Caco-2 (cell line): ENCODE data around the gene INO80C. TPM values are rescaled to one million over a fixed set of nuclear protein-coding genes. Genes with fewer than 3 reads are reported as not detected.
A peak's percentile ranks its signal among the peaks of the same experiment; 100 is the strongest.

Experiments
- BruUV-seq: library from RNA; stranded (reverse); fragments of 400-500 nt; replicated peaks from 2 replicates; lab custom pipeline; 2021; lab: Mats Ljungman, UMichigan
- CTCF ChIA-PET: fragments of 300-600 bp; sonication (Branson Sonifier 250); formaldehyde crosslinking; loops from one replicate; lab custom pipeline; 2022; ENCODE audit warnings: antibody characterized with exemption; lab: Charles Lee
- POLR2A ChIA-PET: fragments of 300-600 bp; sonication (Branson Sonifier 250); formaldehyde crosslinking; loops from one replicate; lab custom pipeline; 2022; ENCODE audit warnings: antibody characterized with exemption; lab: Charles Lee
- DNase-seq, 2 experiments: peaks; one replicate each; pipeline versions ENCODE4 v3.0.0 to v3.0.0-alpha.2; 2020 to 2022
- H3K27me3 ChIP-seq: replicated peaks from 2 replicates; pipeline ENCODE4 v1.6.0; 2011; ENCODE audit warnings: low read length; ENCODE audit not compliant: control insufficient read depth, insufficient read depth
- H3K36me3 ChIP-seq: 2 replicates; pipeline ENCODE4 v1.5.1; 2011; ENCODE audit warnings: low read length; ENCODE audit not compliant: control insufficient read depth, insufficient read depth
- H3K4me1 ChIP-seq: fragments of 250-450 bp; sonication (Bioruptor Pico); 2 replicates; pipeline ENCODE4 v1.5.1; 2020; ENCODE audit warnings: mild to moderate bottlenecking
- H3K4me3 ChIP-seq: 2 replicates; pipeline ENCODE4 v1.5.1; 2011; ENCODE audit warnings: low read depth, mild to moderate bottlenecking, control low read depth, low read length
- H3K9me3 ChIP-seq: fragments of 250-450 bp; sonication (Bioruptor Pico); 2 replicates; pipeline ENCODE4 v1.5.1; 2020; ENCODE audit warnings: mild to moderate bottlenecking, moderate library complexity
- H3K27ac Mint-ChIP-seq: one replicate; pipeline ENCODE4 v1.8.0; 2022; ENCODE audit warnings: mixed read lengths; ENCODE audit not compliant: unreplicated experiment
- H3K27me3 Mint-ChIP-seq: one replicate; pipeline ENCODE4 v1.8.0; 2022; ENCODE audit warnings: mixed read lengths; ENCODE audit not compliant: insufficient read depth, unreplicated experiment
- H3K36me3 Mint-ChIP-seq: one replicate; pipeline ENCODE4 v1.8.0; 2022; ENCODE audit warnings: mild to moderate bottlenecking, mixed read lengths; ENCODE audit not compliant: insufficient read depth, unreplicated experiment
- H3K4me1 Mint-ChIP-seq: one replicate; pipeline ENCODE4 v1.8.0; 2022; ENCODE audit warnings: low read depth, mixed read lengths; ENCODE audit not compliant: unreplicated experiment
- H3K4me3 Mint-ChIP-seq: one replicate; pipeline ENCODE4 v1.8.0; 2022; ENCODE audit warnings: mild to moderate bottlenecking, moderate library complexity, mixed read lengths; ENCODE audit not compliant: unreplicated experiment
- H3K9me3 Mint-ChIP-seq: one replicate; pipeline ENCODE4 v1.8.0; 2022; ENCODE audit warnings: mixed read lengths; ENCODE audit not compliant: unreplicated experiment
- CTCF ChIP-seq, 2 experiments: fragments of 200-600 bp in 1 of 2; IDR thresholded peaks; 1 replicate in 1 of 2; 2 replicates in 1 of 2; pipeline versions ENCODE4 v1.5.1 to v1.8.0; 2011 to 2022; ENCODE audit warnings: antibody characterized with exemption in 1 of 2, control low read depth in 1 of 2, inconsistent platforms in 1 of 2, low read depth in 1 of 2, low read length in 1 of 2, mild to moderate bottlenecking in 1 of 2, moderate library complexity in 1 of 2; ENCODE audit not compliant: insufficient read depth in 1 of 2, severe bottlenecking in 1 of 2, unreplicated experiment in 1 of 2
- intact Hi-C: fragments of 100-400 bp; cut with micrococcal nuclease; formaldehyde crosslinking; loops from one replicate; pipeline ENCODE4 v1.10.0; 2022; ENCODE audit not compliant: unreplicated experiment
- total RNA-seq: library from RNA; stranded (reverse); gene quantifications from 2 replicates; pipeline ENCODE4 v1.2.3, GENCODE V29; 2022

The INO80C gene
- total RNA-seq, 1 experiment from 2014 or later = 26.6 TPM

GRCh38 chr18:35481960-35482366 lies 15.8 kb downstream of the INO80C start:
- Histone ChIP-seq H3K36me3 (no peaks in the 10 kb centered on the region), H3K9me3 (no peaks in the 10 kb centered on the region), H3K4me3 (no peak overlapping the region), H3K27me3 (no peaks in the 10 kb centered on the region), H3K4me1 (peaks cover 44% of the 10 kb centered on the region)
- Mint-ChIP-seq H3K9me3 (no peaks in the 10 kb centered on the region), H3K27me3 (no peaks in the 10 kb centered on the region), H3K4me3 (peak overlapping the region; percentile 30), H3K27ac (peak overlapping the region; percentile 89), H3K36me3 (no peaks in the 10 kb centered on the region), H3K4me1 (peaks cover 14% of the 10 kb centered on the region)
- no peak for TF ChIP-seq CTCF (IDR thresholded peaks at IDR 0.05; ENCODE audit: insufficient read depth in 1 of 2, low read depth in 1 of 2, low read length in 1 of 2, severe bottlenecking in 1 of 2, unreplicated experiment in 1 of 2)
- intact Hi-C loops = loop anchor here (1.0 to 2.0 kb wide), 2 partner anchors 15 to 74 kb away; partner anchors contain the start of gene INO80C
- CTCF ChIA-PET = no interaction called here
- DNase-seq = peak in 1 of 2 experiments; percentile 39
- BruUV-seq = no TSS peak
- POLR2A ChIA-PET = interaction anchor here (0.9 to 1.0 kb wide), 2 partner anchors 16 to 24 kb away, joined by 3 to 4 read pairs; partner anchors contain the start of gene INO80C

- Histone ChIP-seq H3K4me3 (no peak overlapping the region), H3K9me3 (no peaks in the 10 kb centered on the region), H3K4me1 (peaks cover 44% of the 10 kb centered on the region), H3K27me3 (no peaks in the 10 kb centered on the region), H3K36me3 (no peaks in the 10 kb centered on the region)
- H3K4me3 Mint-ChIP-seq = no peak overlapping the region
- no peak for DNase-seq
- no peak for TF ChIP-seq CTCF (IDR thresholded peaks at IDR 0.05; ENCODE audit: insufficient read depth in 1 of 2, low read depth in 1 of 2, low read length in 1 of 2, severe bottlenecking in 1 of 2, unreplicated experiment in 1 of 2)
- H3K4me1 Mint-ChIP-seq = peaks cover 14% of the 10 kb centered on the region
- H3K9me3 Mint-ChIP-seq = no peaks in the 10 kb centered on the region
- BruUV-seq = no TSS peak
- no peak overlapping the region for H3K27ac Mint-ChIP-seq
- H3K36me3 Mint-ChIP-seq = no peaks in the 10 kb centered on the region
- ChIA-PET POLR2A (no interaction called here), CTCF (no interaction called here)
- no peaks in the 10 kb centered on the region for H3K27me3 Mint-ChIP-seq
- intact Hi-C loops = no loop called here
Observed at GRCh38 chr18:35479911-35480586, 17.7 kb downstream of the INO80C start.

GRCh38 chr18:35478520-35479435 lies 19.0 kb downstream of the INO80C start:
- intact Hi-C loops = no loop called here
- no TSS peak for BruUV-seq

More at GRCh38 chr18:35478520-35479435, 19.0 kb downstream of the INO80C start:
- Mint-ChIP-seq H3K36me3 (no peaks in the 10 kb centered on the region), H3K4me3 (peak overlapping the region; percentile 30), H3K9me3 (no peaks in the 10 kb centered on the region), H3K4me1 (peaks cover 5% of the 10 kb centered on the region), H3K27me3 (no peaks in the 10 kb centered on the region), H3K27ac (no peak overlapping the region)
- H3K4me3 ChIP-seq = no peak overlapping the region
- peak in 1 of 2 experiments; percentile 41 for DNase-seq
- no peak for TF ChIP-seq CTCF (IDR thresholded peaks at IDR 0.05; ENCODE audit: insufficient read depth in 1 of 2, low read depth in 1 of 2, low read length in 1 of 2, severe bottlenecking in 1 of 2, unreplicated experiment in 1 of 2)
- H3K27me3 ChIP-seq = no peaks in the 10 kb centered on the region
- CTCF ChIA-PET = no interaction called here
- H3K4me1 ChIP-seq = peaks cover 44% of the 10 kb centered on the region
- no peaks in the 10 kb centered on the region for H3K36me3 ChIP-seq
- POLR2A ChIA-PET = no interaction called here
- no peaks in the 10 kb centered on the region for H3K9me3 ChIP-seq
